Omental fat pad (tissue), 4 donors: ENCODE measurements around the gene CLMP. TPM values are rescaled to one million over a fixed set of nuclear protein-coding genes. Genes with fewer than 3 reads are reported as not detected.

Experiments used
- ATAC-seq: fragments of 150-250 bp; one replicate; pipeline ENCODE4 v1.9.1; 2016; ENCODE audit warnings: mild to moderate bottlenecking, moderate library complexity; ENCODE audit not compliant: low FRiP score
- DNase-seq: peaks from one replicate; pipeline ENCODE4 v3.0.0-alpha.2; 2019; ENCODE audit warnings: low spot score
- total RNA-seq, 4 donors: library from RNA; depleted of rRNA; stranded (reverse); fragments of >200 nt; gene quantifications; one replicate each; pipeline ENCODE4 v1.1.0, GENCODE V29; 2016
- TF ChIP-seq, protein P1 (sequence below), 3 donors: fragments of 450-650 bp; IDR thresholded peaks; one replicate each; pipeline ENCODE4 v1.5.1; 2016 to 2017; ENCODE audit warnings: antibody characterized with exemption in 3 of 3, mild to moderate bottlenecking in 3 of 3, moderate library complexity in 2 of 3

Gene CLMP
- total RNA-seq, 4 donors from 2014 or later, result 89.7 to 182 (median 157) TPM

DNA sequence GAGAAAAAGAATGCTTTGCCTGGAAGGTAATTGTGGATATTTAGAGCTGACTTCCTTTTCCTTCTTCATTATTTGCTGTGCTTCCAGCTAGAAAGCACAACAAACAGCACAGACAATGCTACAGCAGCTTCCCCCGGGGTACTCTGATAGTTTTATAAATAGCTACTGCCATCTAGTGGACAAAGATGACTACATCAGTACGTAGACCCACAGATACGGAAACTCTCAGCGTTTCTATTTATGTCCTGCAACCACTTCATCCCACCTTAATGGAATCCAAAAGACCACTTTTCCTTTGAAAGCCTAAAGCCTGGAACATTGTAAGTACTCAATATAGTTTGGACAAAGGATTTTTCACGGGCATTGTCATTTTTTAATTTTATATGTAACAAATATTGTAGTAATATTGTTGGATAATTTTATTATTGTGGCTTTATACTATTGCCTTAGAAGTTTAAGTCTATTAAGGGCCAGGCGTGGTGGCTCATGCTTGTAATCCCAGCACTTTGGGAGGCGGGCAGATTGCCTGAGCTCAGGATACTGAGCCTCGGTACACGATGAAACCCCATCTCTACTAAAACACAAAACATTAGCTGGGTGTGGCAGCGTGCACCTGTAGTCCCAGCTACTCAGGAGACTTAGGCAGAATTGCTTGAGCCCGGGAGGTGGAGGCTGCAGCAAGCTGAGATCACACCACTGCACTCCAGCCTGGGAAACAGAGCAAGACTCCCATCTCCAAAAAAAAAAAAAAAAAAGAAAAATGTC lies 140.6 kb downstream of the CLMP start:
- DNase-seq, result no peak
- no peak for ATAC-seq
- TF ChIP-seq, protein P1, sequence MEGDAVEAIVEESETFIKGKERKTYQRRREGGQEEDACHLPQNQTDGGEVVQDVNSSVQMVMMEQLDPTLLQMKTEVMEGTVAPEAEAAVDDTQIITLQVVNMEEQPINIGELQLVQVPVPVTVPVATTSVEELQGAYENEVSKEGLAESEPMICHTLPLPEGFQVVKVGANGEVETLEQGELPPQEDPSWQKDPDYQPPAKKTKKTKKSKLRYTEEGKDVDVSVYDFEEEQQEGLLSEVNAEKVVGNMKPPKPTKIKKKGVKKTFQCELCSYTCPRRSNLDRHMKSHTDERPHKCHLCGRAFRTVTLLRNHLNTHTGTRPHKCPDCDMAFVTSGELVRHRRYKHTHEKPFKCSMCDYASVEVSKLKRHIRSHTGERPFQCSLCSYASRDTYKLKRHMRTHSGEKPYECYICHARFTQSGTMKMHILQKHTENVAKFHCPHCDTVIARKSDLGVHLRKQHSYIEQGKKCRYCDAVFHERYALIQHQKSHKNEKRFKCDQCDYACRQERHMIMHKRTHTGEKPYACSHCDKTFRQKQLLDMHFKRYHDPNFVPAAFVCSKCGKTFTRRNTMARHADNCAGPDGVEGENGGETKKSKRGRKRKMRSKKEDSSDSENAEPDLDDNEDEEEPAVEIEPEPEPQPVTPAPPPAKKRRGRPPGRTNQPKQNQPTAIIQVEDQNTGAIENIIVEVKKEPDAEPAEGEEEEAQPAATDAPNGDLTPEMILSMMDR (IDR thresholded peaks at IDR 0.05), result no peak

DNA sequence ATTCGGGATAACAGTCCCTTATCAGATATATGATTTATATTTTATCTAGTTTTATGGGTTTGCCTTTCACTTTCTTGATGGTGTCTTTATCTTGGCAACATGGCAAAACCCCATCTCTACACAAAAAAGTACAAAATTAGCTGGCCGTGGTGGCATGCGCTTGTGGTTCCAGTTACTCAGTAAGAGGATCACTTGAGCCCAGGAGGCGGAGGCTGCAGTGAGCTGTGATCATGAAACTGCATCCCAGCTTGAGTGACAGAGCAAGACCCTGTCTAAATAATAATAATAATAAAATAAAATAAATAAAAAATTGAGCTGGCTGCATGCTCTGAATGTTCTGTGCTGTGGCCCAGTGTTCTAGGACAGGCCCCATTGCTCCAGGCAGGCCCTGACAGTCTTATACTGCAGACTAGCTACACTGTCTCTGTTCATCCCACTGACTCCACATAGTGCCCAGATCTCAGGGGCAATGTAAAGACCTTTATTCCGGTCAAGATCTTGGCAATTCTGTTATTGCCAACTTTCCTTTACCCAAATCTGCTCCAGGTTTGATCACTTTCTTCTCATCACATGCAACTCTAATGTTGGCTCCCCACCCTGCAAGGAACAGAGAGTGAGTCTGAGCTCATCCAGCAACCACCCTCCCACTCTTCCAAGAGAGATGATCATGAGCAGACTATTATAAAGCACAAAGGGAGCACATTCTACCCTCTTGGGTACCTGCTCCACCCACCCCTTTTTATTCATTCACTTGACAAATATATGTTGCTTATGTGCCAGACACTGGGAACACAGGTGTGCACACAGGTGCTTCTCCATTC lies 141.9 kb downstream of the CLMP start:
- DNase-seq, result no peak
- no peak for ATAC-seq
- TF ChIP-seq, protein P1 (IDR thresholded peaks at IDR 0.05), result no peak

DNA sequence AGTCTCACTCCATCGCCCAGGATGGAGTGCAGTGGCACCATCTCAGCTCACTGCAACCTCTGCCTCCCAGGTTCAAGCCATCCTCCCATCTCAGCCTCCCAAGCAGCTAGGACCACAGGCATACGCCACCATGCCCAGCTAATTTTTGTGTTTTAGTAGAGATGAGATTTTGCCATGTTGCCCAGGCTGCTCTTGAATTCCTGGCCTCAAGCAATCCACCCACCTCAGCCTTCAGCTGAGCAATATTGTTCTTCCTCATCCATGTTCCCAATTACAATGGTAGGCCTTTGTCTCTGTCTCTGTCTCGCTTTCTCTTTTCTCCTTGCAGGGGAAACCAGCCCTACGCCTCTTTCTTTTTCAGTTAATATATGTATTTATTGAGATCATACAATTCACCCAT lies 143.4 kb downstream of the CLMP start:
- TF ChIP-seq, protein P1 (IDR thresholded peaks at IDR 0.05), result no peak
- DNase-seq (no peak), ATAC-seq (no peak)

DNA sequence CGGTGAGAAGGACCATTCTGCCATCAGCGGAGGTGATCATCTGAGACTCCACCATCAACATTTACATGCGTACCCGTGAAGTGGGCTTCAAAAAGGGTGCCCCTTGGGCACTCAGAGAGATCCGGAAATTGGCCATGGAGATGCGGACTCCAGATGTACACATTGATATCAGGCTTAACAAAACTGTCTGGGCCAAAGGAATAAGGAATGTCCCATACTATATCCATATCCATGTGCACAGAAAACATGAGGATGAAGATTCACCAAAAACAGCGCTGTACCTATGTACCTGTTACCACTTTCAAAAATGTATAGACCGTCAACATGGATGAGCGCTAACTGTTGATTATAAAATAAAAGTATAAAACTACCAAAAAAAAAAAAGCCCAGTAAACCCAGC lies 143.9 kb downstream of the CLMP start:
- DNase-seq (no peak), ATAC-seq (no peak)
- TF ChIP-seq, protein P1 (IDR thresholded peaks at IDR 0.05), result no peak

DNA sequence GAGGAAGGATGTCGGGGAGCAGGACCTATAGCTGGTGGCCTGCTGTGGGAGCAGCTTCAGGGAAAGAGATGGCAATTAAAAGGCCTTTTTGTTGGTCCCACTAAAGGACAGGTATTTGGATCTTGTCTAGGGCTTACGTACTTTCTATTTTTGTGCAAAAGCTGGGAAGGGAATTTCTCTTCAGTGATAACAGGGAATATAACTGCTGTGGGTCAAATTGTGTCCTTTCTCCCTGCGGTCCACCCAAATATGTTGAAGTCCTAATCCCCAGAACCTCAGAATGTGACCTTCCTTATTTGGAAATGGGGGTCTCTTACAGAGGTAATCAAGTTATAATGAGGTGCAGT lies 147.1 kb downstream of the CLMP start:
- ATAC-seq (no peak), DNase-seq (no peak)
- TF ChIP-seq, protein P1 (IDR thresholded peaks at IDR 0.05), result no peak

DNA sequence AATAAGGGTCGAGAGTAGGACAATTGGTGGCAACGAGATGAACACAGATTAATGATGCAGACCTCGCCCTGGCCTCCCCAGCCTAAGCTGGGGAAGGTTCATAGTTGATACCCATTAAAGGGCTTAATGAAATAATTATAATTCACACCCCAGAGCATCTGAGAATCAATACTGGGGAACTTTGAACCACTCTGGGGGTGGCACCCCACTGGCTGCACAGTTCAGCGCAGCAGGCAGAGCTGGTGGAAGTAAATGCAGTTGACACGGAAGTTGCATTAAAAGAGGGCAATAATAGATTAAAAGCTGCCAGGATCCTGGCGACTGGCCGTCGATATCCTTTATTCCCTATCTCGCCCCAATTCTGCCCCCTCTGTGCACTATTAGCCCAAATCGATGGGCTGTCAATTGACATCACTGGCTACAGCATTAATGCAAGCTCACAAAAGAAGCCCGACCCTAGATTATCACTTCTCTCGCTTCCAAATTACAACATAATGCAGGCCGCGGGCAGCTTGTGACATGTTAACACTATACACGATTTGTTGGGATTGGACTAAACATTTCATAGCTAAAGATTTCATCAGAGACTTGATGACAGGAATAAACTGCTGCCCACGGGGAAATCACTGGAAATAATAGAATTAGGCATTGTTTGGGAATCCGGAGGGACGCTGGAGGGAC lies 147.6 kb downstream of the CLMP start:
- DNase-seq, result no peak
- ATAC-seq, result no peak
- TF ChIP-seq, protein P1 (IDR thresholded peaks at IDR 0.05), result no peak
